Astrocyte (in vitro differentiated cells and primary cell): ENCODE data around the gene IER2. TPM values are rescaled to one million over a fixed set of nuclear protein-coding genes. Genes with fewer than 3 reads are reported as not detected.
"Not testable (repeated sequence)": the region's sequence is repeated elsewhere in the genome, so short reads cannot be mapped to it uniquely, and the experiment has no call there.

Source experiments
- DNase-seq: peaks from one replicate; pipeline ENCODE4 v3.0.0-alpha.2; 2010; ENCODE audit warnings: low read depth
- FAIRE-seq: peaks from 2 replicates; lab custom pipeline; 2011; peaks lifted over from hg19 to GRCh38; lab: Jason Lieb, UNC
- H2AFZ ChIP-seq: 2 replicates; pipeline ENCODE4 v1.6.0; 2012; ENCODE audit warnings: low read depth, low read length, inconsistent platforms
- H3K27ac ChIP-seq: 2 replicates; pipeline ENCODE4 v1.5.1; 2011; ENCODE audit warnings: low read depth, low read length, inconsistent platforms
- H3K27me3 ChIP-seq: 2 replicates; pipeline ENCODE4 v1.6.0; 2011; ENCODE audit warnings: low read length, inconsistent platforms; ENCODE audit not compliant: insufficient read depth
- H3K36me3 ChIP-seq: 2 replicates; pipeline ENCODE4 v1.5.1; 2011; ENCODE audit warnings: low read length, inconsistent platforms; ENCODE audit not compliant: insufficient read depth
- H3K4me1 ChIP-seq: 2 replicates; pipeline ENCODE4 v1.5.1; 2011; ENCODE audit warnings: low read length, inconsistent platforms; ENCODE audit not compliant: insufficient read depth
- H3K4me2 ChIP-seq: 2 replicates; pipeline ENCODE4 v1.6.0; 2012; ENCODE audit warnings: low read length, inconsistent platforms
- H3K4me3 ChIP-seq: 2 replicates; pipeline ENCODE4 v1.5.1; 2011; ENCODE audit warnings: low read depth, mild to moderate bottlenecking, low read length, inconsistent platforms; ENCODE audit not compliant: insufficient read depth
- H3K79me2 ChIP-seq: 2 replicates; pipeline ENCODE4 v1.6.0; 2012; ENCODE audit warnings: mild to moderate bottlenecking, low read length, inconsistent platforms; ENCODE audit not compliant: insufficient read depth
- H3K9ac ChIP-seq: 2 replicates; pipeline ENCODE4 v1.6.0; 2012; ENCODE audit warnings: mild to moderate bottlenecking, low read length, inconsistent platforms
- H3K9me3 ChIP-seq: 2 replicates; pipeline ENCODE4 v1.5.1; 2012; ENCODE audit warnings: low read depth, mild to moderate bottlenecking, low read length, inconsistent platforms; ENCODE audit not compliant: insufficient read depth
- H4K20me1 ChIP-seq: 2 replicates; pipeline ENCODE4 v1.6.0; 2012; ENCODE audit warnings: low read length, inconsistent platforms; ENCODE audit not compliant: insufficient read depth
- H3K27ac Mint-ChIP-seq: one replicate; pipeline ENCODE4 v1.8.0; 2021; ENCODE audit warnings: mild to moderate bottlenecking, mixed read lengths; ENCODE audit not compliant: unreplicated experiment
- H3K27me3 Mint-ChIP-seq: one replicate; pipeline ENCODE4 v1.8.0; 2021; ENCODE audit warnings: low read depth, mixed read lengths; ENCODE audit not compliant: unreplicated experiment
- H3K36me3 Mint-ChIP-seq: one replicate; pipeline ENCODE4 v1.8.0; 2021; ENCODE audit warnings: low read depth, mixed read lengths; ENCODE audit not compliant: unreplicated experiment
- H3K4me1 Mint-ChIP-seq: one replicate; pipeline ENCODE4 v1.8.0; 2021; ENCODE audit warnings: low read depth, mixed read lengths; ENCODE audit not compliant: unreplicated experiment
- H3K4me3 Mint-ChIP-seq: one replicate; pipeline ENCODE4 v1.8.0; 2021; ENCODE audit warnings: mild to moderate bottlenecking, moderate library complexity, mixed read lengths; ENCODE audit not compliant: unreplicated experiment
- H3K9me3 Mint-ChIP-seq: one replicate; pipeline ENCODE4 v1.8.0; 2021; ENCODE audit warnings: mild to moderate bottlenecking, mixed read lengths; ENCODE audit not compliant: unreplicated experiment
- EZH2 ChIP-seq: IDR thresholded peaks from 2 replicates; pipeline ENCODE4 v1.6.1; 2012; ENCODE audit warnings: mild to moderate bottlenecking, low read length, inconsistent platforms; ENCODE audit not compliant: insufficient read depth
- total RNA-seq: library from RNA; stranded (reverse); gene quantifications from 2 replicates; pipeline ENCODE4 v1.2.1, GENCODE V29; 2021
- TF ChIP-seq, protein P1 (sequence below): IDR thresholded peaks from 2 replicates; pipeline ENCODE4 v1.5.1; 2011; ENCODE audit warnings: low read depth, mild to moderate bottlenecking, inconsistent platforms, low read length, moderate library complexity; ENCODE audit not compliant: insufficient read depth

Gene IER2
- total RNA-seq, 1 donor from 2014 or later, result 71.3 TPM

DNA sequence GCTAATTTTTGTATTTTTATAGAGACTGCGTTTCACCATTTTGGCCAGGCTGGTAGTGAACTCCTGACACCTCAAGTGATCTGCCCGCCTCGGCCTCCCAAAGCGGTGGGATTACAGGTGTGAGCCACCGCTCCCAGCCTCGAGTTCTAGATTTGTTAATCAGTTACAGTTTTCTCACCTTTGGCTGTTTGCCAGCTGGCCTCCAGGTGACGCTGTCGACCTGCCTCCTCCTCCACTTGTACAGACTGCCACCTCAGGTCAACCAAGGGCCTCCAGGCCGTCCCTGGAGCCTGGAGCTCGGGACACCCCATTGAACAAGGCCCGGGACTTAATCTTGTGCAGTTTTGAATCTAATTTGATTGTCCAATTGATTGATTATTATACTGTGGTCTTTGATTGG lies 45.5 kb downstream of the IER2 start:
- Histone ChIP-seq H3K27me3 (no peaks in the 10 kb centered on the region), H3K4me2 (no peak overlapping the region), H3K79me2 (no peaks in the 10 kb centered on the region), H2AFZ (no peak overlapping the region), H3K9me3 (no peaks in the 10 kb centered on the region), H3K36me3 (no peaks in the 10 kb centered on the region), H3K4me3 (no peak overlapping the region), H3K9ac (no peak overlapping the region), H3K4me1 (no peaks in the 10 kb centered on the region), H4K20me1 (no peaks in the 10 kb centered on the region), H3K27ac (no peak overlapping the region)
- Mint-ChIP-seq H3K36me3 (no peaks in the 10 kb centered on the region), H3K27me3 (peaks cover 2% of the 10 kb centered on the region), H3K9me3 (no peaks in the 10 kb centered on the region), H3K4me1 (no peaks in the 10 kb centered on the region), H3K27ac (no peak overlapping the region), H3K4me3 (no peak overlapping the region)
- DNase-seq (no peak), FAIRE-seq (no peak)
- no peak for TF ChIP-seq EZH2
- TF ChIP-seq, protein P1, sequence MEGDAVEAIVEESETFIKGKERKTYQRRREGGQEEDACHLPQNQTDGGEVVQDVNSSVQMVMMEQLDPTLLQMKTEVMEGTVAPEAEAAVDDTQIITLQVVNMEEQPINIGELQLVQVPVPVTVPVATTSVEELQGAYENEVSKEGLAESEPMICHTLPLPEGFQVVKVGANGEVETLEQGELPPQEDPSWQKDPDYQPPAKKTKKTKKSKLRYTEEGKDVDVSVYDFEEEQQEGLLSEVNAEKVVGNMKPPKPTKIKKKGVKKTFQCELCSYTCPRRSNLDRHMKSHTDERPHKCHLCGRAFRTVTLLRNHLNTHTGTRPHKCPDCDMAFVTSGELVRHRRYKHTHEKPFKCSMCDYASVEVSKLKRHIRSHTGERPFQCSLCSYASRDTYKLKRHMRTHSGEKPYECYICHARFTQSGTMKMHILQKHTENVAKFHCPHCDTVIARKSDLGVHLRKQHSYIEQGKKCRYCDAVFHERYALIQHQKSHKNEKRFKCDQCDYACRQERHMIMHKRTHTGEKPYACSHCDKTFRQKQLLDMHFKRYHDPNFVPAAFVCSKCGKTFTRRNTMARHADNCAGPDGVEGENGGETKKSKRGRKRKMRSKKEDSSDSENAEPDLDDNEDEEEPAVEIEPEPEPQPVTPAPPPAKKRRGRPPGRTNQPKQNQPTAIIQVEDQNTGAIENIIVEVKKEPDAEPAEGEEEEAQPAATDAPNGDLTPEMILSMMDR, result no peak

DNA sequence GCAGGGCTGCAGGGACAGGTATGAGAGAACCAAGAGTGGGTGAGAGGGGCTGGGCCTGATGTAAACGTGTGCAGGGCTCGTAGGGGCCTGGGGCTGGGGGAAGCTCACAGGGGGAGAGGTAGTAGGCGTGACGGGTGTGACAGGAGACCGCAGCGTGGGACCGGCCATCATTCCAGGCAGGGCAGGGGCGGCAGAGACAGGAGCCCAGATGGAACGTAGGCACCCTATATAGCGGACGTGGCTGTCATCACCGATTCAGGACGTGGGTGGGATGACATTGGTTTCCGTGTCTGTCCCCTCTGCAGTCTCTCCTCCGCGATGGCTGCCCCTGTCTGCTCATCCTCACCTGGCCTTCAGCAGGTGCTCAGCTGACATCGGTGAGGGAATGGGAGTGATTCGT lies 48.4 kb downstream of the IER2 start:
- no peaks in the 10 kb centered on the region for H3K9me3 ChIP-seq
- no peaks in the 10 kb centered on the region for H3K36me3 ChIP-seq
- TF ChIP-seq, protein P1, result no peak
- TF ChIP-seq EZH2, result no peak
- H3K4me3 ChIP-seq, result no peak overlapping the region
- H3K4me1 Mint-ChIP-seq, result no peaks in the 10 kb centered on the region
- no peaks in the 10 kb centered on the region for H3K9me3 Mint-ChIP-seq
- no peaks in the 10 kb centered on the region for H4K20me1 ChIP-seq
- H3K4me1 ChIP-seq, result no peaks in the 10 kb centered on the region
- FAIRE-seq (no peak), DNase-seq (no peak)
- H3K4me3 Mint-ChIP-seq, result no peak overlapping the region
- H3K27ac ChIP-seq, result no peak overlapping the region
- H3K4me2 ChIP-seq, result no peak overlapping the region
- no peak overlapping the region for H3K9ac ChIP-seq
- no peak overlapping the region for H3K27ac Mint-ChIP-seq
- H3K27me3 ChIP-seq, result no peaks in the 10 kb centered on the region
- no peaks in the 10 kb centered on the region for H3K36me3 Mint-ChIP-seq
- peaks cover 2% of the 10 kb centered on the region for H3K27me3 Mint-ChIP-seq
- no peaks in the 10 kb centered on the region for H3K79me2 ChIP-seq
- H2AFZ ChIP-seq, result no peak overlapping the region

DNA sequence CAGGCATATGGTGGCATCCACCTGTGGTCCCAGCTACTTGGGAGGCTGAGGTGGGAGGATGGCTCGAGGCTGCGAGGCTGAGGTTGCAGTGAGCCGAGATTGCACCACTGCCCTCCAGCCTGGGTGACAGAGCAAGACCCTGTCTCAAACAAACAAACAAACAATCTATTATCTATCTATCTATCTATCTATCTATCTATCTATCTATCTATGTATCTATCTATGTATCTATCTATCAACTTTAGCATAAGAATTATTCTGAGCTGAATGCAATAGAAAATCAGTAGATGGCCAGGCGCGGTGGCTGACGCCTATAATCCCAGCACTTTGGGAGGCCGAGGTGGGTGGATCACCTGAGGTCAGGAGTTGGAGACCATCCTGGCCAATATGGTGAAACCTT lies 51.9 kb downstream of the IER2 start:
- not testable (repeated sequence) for H3K27me3 ChIP-seq, H3K4me3 ChIP-seq, H3K27ac Mint-ChIP-seq, H3K4me1 ChIP-seq, H4K20me1 ChIP-seq, DNase-seq, H3K79me2 ChIP-seq, H3K27me3 Mint-ChIP-seq, H3K36me3 Mint-ChIP-seq, H3K36me3 ChIP-seq, H3K27ac ChIP-seq, H3K9me3 Mint-ChIP-seq, H3K4me3 Mint-ChIP-seq, H3K4me2 ChIP-seq, H3K9ac ChIP-seq, H3K9me3 ChIP-seq, H2AFZ ChIP-seq, H3K4me1 Mint-ChIP-seq, FAIRE-seq

Other genes with a start within 250 kb of the IER2 start
- gene SYCE2, start 231.1 kb upstream of the IER2 start, total RNA-seq, result 0.50 TPM in 1 of 2 replicates, not detected in the other
- 76.7 and 80.4 TPM in 2 replicates for gene FARSA, start 216.7 kb upstream of the IER2 start, total RNA-seq
- gene CALR, start 211.8 kb upstream of the IER2 start, total RNA-seq, result 2,193 and 2,309 TPM in 2 replicates
- 40.6 and 48.5 TPM in 2 replicates for gene RAD23A, start 204.5 kb upstream of the IER2 start, total RNA-seq
- gene GADD45GIP1, start 193.2 kb upstream of the IER2 start, total RNA-seq, result 34.0 and 35.5 TPM in 2 replicates
- gene DAND5, start 180.8 kb upstream of the IER2 start, total RNA-seq, result 0.14 TPM in 1 of 2 replicates, not detected in the other
- 8.4 and 9.6 TPM in 2 replicates for gene NFIX, start 154.9 kb upstream of the IER2 start, total RNA-seq
- gene LYL1, start 47.6 kb upstream of the IER2 start, total RNA-seq, result 0.27 TPM in 1 of 2 replicates, not detected in the other
- 43.0 and 43.3 TPM in 2 replicates for gene TRMT1, start 33.7 kb upstream of the IER2 start, total RNA-seq
- gene NACC1, start 32.1 kb upstream of the IER2 start, total RNA-seq, result 96.4 and 104 TPM in 2 replicates
- 39.7 and 39.8 TPM in 2 replicates for gene STX10, start within 50 bp of the IER2 start, total RNA-seq